Keratinocyte (primary cell): ENCODE measurements around the gene FBRSL1. TPM values are rescaled to one million over a fixed set of nuclear protein-coding genes. Genes with fewer than 3 reads are reported as not detected.

ENCODE experiments used
- DNase-seq: peaks from one replicate; pipeline ENCODE4 v3.0.0-alpha.2; 2011; ENCODE audit warnings: low read depth, missing footprints, low spot score
- FAIRE-seq: peaks from 2 replicates; lab custom pipeline; 2011; peaks lifted over from hg19 to GRCh38; lab: Jason Lieb, UNC
- H2AFZ ChIP-seq: 2 replicates; pipeline ENCODE4 v1.6.0; 2012; ENCODE audit warnings: low read length, control low read depth, inconsistent platforms; ENCODE audit not compliant: control insufficient read depth
- H3K27ac ChIP-seq: 2 replicates; pipeline ENCODE4 v1.5.1; 2011; ENCODE audit warnings: low read length; ENCODE audit not compliant: control insufficient read depth, insufficient read depth
- H3K27me3 ChIP-seq: 3 replicates; pipeline ENCODE4 v1.6.0; 2011; ENCODE audit warnings: low read length; ENCODE audit not compliant: control insufficient read depth, insufficient read depth; ENCODE audit errors: extremely low read depth
- H3K36me3 ChIP-seq, 2 experiments: 2 replicates in 1 of 2; 3 replicates in 1 of 2; pipeline ENCODE4 v1.5.1; 2011; ENCODE audit warnings: low read length in 2 of 2, mild to moderate bottlenecking in 1 of 2; ENCODE audit not compliant: control insufficient read depth in 2 of 2, insufficient read depth in 2 of 2; ENCODE audit errors: extremely low read depth in 1 of 2
- H3K4me1 ChIP-seq: 3 replicates; pipeline ENCODE4 v1.5.1; 2011; ENCODE audit warnings: low read length; ENCODE audit not compliant: control insufficient read depth, insufficient read depth; ENCODE audit errors: extremely low read depth
- H3K4me2 ChIP-seq: 3 replicates; pipeline ENCODE4 v1.6.0; 2011; ENCODE audit warnings: low read depth, low read length; ENCODE audit not compliant: control insufficient read depth, insufficient read depth; ENCODE audit errors: extremely low read depth
- H3K4me3 ChIP-seq, 3 experiments: fragments of 200-600 bp in 1 of 3; sonication (generic) in 1 of 3; 2 replicates in 2 of 3; 3 replicates in 1 of 3; pipeline ENCODE4 v1.5.1; 2011 to 2016; ENCODE audit warnings: low read length in 3 of 3, mild to moderate bottlenecking in 3 of 3, control low read depth in 2 of 3, inconsistent platforms in 1 of 3, low read depth in 1 of 3, mixed read lengths in 1 of 3, mixed run types in 1 of 3, moderate library complexity in 1 of 3; ENCODE audit not compliant: control insufficient read depth in 2 of 3, insufficient read depth in 2 of 3; ENCODE audit errors: extremely low read depth in 1 of 3
- H3K79me2 ChIP-seq: 2 replicates; pipeline ENCODE4 v1.6.0; 2012; ENCODE audit warnings: low read length; ENCODE audit not compliant: control insufficient read depth, insufficient read depth
- H3K9ac ChIP-seq: 3 replicates; pipeline ENCODE4 v1.6.0; 2011; ENCODE audit warnings: low read length; ENCODE audit not compliant: control insufficient read depth, insufficient read depth; ENCODE audit errors: extremely low read depth
- H3K9me1 ChIP-seq: 3 replicates; pipeline ENCODE4 v1.6.0; 2011; ENCODE audit warnings: low read length; ENCODE audit not compliant: control insufficient read depth, insufficient read depth; ENCODE audit errors: extremely low read depth
- H3K9me3 ChIP-seq: 2 replicates; pipeline ENCODE4 v1.5.1; 2012; ENCODE audit warnings: low read depth, low read length; ENCODE audit not compliant: control insufficient read depth
- H4K20me1 ChIP-seq: 3 replicates; pipeline ENCODE4 v1.6.0; 2011; ENCODE audit warnings: low read length; ENCODE audit not compliant: control insufficient read depth, insufficient read depth; ENCODE audit errors: extremely low read depth
- CTCF ChIP-seq, 3 experiments: IDR thresholded peaks in 1 of 3; conservative IDR thresholded peaks in 1 of 3; optimal IDR thresholded peaks in 1 of 3; 2 replicates in 2 of 3; 3 replicates in 1 of 3; pipeline versions ENCODE3 to v1.5.1; 2011; ENCODE audit warnings: low read length in 3 of 3, mild to moderate bottlenecking in 3 of 3, moderate library complexity in 2 of 3, control low read depth in 1 of 3, inconsistent platforms in 1 of 3; ENCODE audit not compliant: insufficient read depth in 2 of 3; ENCODE audit errors: extremely low read depth in 1 of 3
- EZH2 ChIP-seq: IDR thresholded peaks from one replicate; pipeline ENCODE4 v1.6.1; 2012; ENCODE audit warnings: inconsistent platforms, mild to moderate bottlenecking, low read length, moderate library complexity
- dilution Hi-C: fragments of 300-500 bp; cut with MboI; formaldehyde crosslinking; loops from one replicate; pipeline ENCODE4 v1.7.0; 2020; ENCODE audit warnings: low sequenced_read_pairs; ENCODE audit not compliant: extremely low pct_ligation_motif_present
- polyA plus RNA-seq, 5 experiments: library from polyadenylated mRNA; depleted of rRNA in 3 of 5; stranded (reverse) in 3 of 5; stranded (forward) in 1 of 5; unstranded in 1 of 5; fragments of >200 nt; gene quantifications; 1 replicate in 1 of 5; 2 replicates in 3 of 5; 3 replicates in 1 of 5; pipeline versions ENCODE4 v1.2.1 to v1.2.3, GENCODE V29; 2011 to 2012; ENCODE audit warnings: missing spikeins in 2 of 5, low read depth in 1 of 5, low replicate concordance in 1 of 5

FBRSL1 gene
- polyA plus RNA-seq, 1 donor (not counting 4 experiments of a cell fraction or from before 2014, with no cell fraction given) = 0.89 TPM

GRCh38 chr12:132512197-132513069, 22.5 kb downstream of the FBRSL1 start:
- H3K36me3 ChIP-seq = peaks cover 0 to 4% of the 10 kb centered on the region in 2 experiments
- H2AFZ ChIP-seq = no peak overlapping the region
- DNase-seq (no peak), FAIRE-seq (no peak)
- H4K20me1 ChIP-seq = peaks cover 3% of the 10 kb centered on the region
- H3K9me1 ChIP-seq = peaks cover 2% of the 10 kb centered on the region
- H3K4me3 ChIP-seq = no peak overlapping the region
- TF ChIP-seq CTCF (optimal IDR thresholded peaks at IDR 0.05 in 1 of 3, IDR thresholded peaks at IDR 0.05 in 1 of 3, conservative IDR thresholded peaks at IDR 0.05 in 1 of 3; ENCODE audit: extremely low read depth in 1 of 3, insufficient read depth in 2 of 3, low read length in 3 of 3) (peak in 1 of 3 experiments; percentile 2), EZH2 (no peak)
- H3K9me3 ChIP-seq = no peaks in the 10 kb centered on the region
- no peaks in the 10 kb centered on the region for H3K79me2 ChIP-seq
- no peak overlapping the region for H3K9ac ChIP-seq
- dilution Hi-C loops = no loop called here
- H3K27ac ChIP-seq = no peak overlapping the region
- H3K27me3 ChIP-seq = no peaks in the 10 kb centered on the region
- H3K4me1 ChIP-seq = peaks cover 9% of the 10 kb centered on the region
- H3K4me2 ChIP-seq = no peak overlapping the region

- peaks cover 0 to 6% of the 10 kb centered on the region in 2 experiments for H3K36me3 ChIP-seq
- H3K4me3 ChIP-seq = no peak overlapping the region
- H2AFZ ChIP-seq = no peak overlapping the region
- no peaks in the 10 kb centered on the region for H3K9me3 ChIP-seq
- DNase-seq (no peak), FAIRE-seq (no peak)
- H3K27me3 ChIP-seq = no peaks in the 10 kb centered on the region
- H3K27ac ChIP-seq = no peak overlapping the region
- dilution Hi-C loops = no loop called here
- H3K9ac ChIP-seq = no peak overlapping the region
- H3K4me2 ChIP-seq = no peak overlapping the region
- H3K4me1 ChIP-seq = peaks cover 9% of the 10 kb centered on the region
- TF ChIP-seq CTCF (optimal IDR thresholded peaks at IDR 0.05 in 1 of 3, IDR thresholded peaks at IDR 0.05 in 1 of 3, conservative IDR thresholded peaks at IDR 0.05 in 1 of 3; ENCODE audit: extremely low read depth in 1 of 3, insufficient read depth in 2 of 3, low read length in 3 of 3) = no peak
- TF ChIP-seq EZH2 = no peak
- peaks cover 3% of the 10 kb centered on the region for H4K20me1 ChIP-seq
- no peaks in the 10 kb centered on the region for H3K79me2 ChIP-seq
- no peaks in the 10 kb centered on the region for H3K9me1 ChIP-seq
Measured at GRCh38 chr12:132513070-132513398, 23.1 kb downstream of the FBRSL1 start.
